Measurements from ENCODE around the gene SLC1A4. TPM values are rescaled to one million over a fixed set of nuclear protein-coding genes. Genes with fewer than 3 reads are reported as not detected.

The SLC1A4 gene
- total and polyA plus RNA-seq, 10 of the 15 experiments (the other 5 are each of a cell fraction or from before 2014, with no cell fraction given) = 10.8 to 43.2 (median 27.7) TPM

- Histone ChIP-seq H2AFZ (ENCODE audit: control insufficient read depth, low read depth, low read length) (no peak overlapping the region), H3K4me2 (ENCODE audit: control insufficient read depth, insufficient read depth) (no peak overlapping the region), H3K4me1 (ENCODE audit: control insufficient read depth, insufficient read depth, low read length) (peaks cover 55% of the 10 kb centered on the region), H4K20me1 (ENCODE audit: control insufficient read depth, insufficient read depth) (no peaks in the 10 kb centered on the region), H3K27me3 (replicated peaks in 1 of 2; ENCODE audit: control insufficient read depth in 2 of 2, insufficient read depth in 2 of 2, low read length in 1 of 2) (no peaks in the 10 kb centered on the region), H3K4me3 (no peak overlapping the region), H3K79me2 (ENCODE audit: control insufficient read depth, insufficient read depth, low read length) (peaks cover 4% of the 10 kb centered on the region), H3K9ac (ENCODE audit: control insufficient read depth, insufficient read depth, low read length) (no peak overlapping the region), H3K36me3 (ENCODE audit: control insufficient read depth in 2 of 2, insufficient read depth in 2 of 2, low read length in 1 of 2) (no peaks in the 10 kb centered on the region), H3K9me3 (replicated peaks; ENCODE audit: control insufficient read depth, insufficient read depth, low read length) (no peaks in the 10 kb centered on the region), H3K27ac (ENCODE audit: control insufficient read depth, insufficient read depth) (no peak overlapping the region)
- TF ChIP-seq RAD21 (IDR thresholded peaks at IDR 0.05; ENCODE audit: insufficient read depth, low read depth, low read length) = no peak
- TF ChIP-seq YY1 (IDR thresholded peaks at IDR 0.05; ENCODE audit: low read depth, low read length) = no peak
- no peak for ATAC-seq
- BruUV-seq (replicated peaks) = no TSS peak
- DNase-seq (ENCODE audit: low read depth, low spot score) = no peak
- intact Hi-C loops (cut with micrococcal nuclease; ENCODE audit: unreplicated experiment) = no loop called here
- POLR2A ChIA-PET = interaction anchor here (0.5 to 19.2 kb wide), 6 partner anchors 11 to 290 kb away, joined by 4 to 377 read pairs (median 8); no protein-coding TSS in a partner anchor
- CTCF ChIA-PET = interaction anchor here (0.7 to 20.4 kb wide), 3 partner anchors 12 to 35 kb away, joined by 3 to 413 read pairs (median 28); no protein-coding TSS in a partner anchor
- SMC1A ChIA-PET (ENCODE audit: uncharacterized antibody, unreplicated experiment) = interaction anchor here (1.0 to 5.2 kb wide), 11 partner anchors 9 to 87 kb away, joined by 3 to 107 read pairs (median 6); no protein-coding TSS in a partner anchor
- WGBS (ENCODE audit: insufficient coverage, insufficient replicate concordance, low lambda C conversion rate, missing lambda C conversion rate) = 95% methylated on average over 4 of the region's 4 CpGs
- FAIRE-seq = no peak
- RAD21 ChIA-PET (ENCODE audit: unreplicated experiment) = interaction anchor here (0.9 to 6.0 kb wide), 4 partner anchors 11 to 112 kb away, joined by 3 to 113 read pairs (median 39); partner anchors contain the start of gene CEP68
- in situ Hi-C loops (cut with MboI) = no loop called here
Observed at GRCh38 chr2:64944484-64944883, 44.7 kb upstream of the SLC1A4 start.

GRCh38 chr2:64945973-64946768 is 43.0 kb upstream of the SLC1A4 start:
- CTCF ChIA-PET = interaction anchor here (0.7 to 20.4 kb wide), 16 partner anchors 10 to 111 kb away, joined by 3 to 413 read pairs (median 4); no protein-coding TSS in a partner anchor
- H3K4me3 ChIP-seq = peak overlapping the region; percentile 35
- no peaks in the 10 kb centered on the region for H3K27me3 ChIP-seq (replicated peaks in 1 of 2; ENCODE audit: control insufficient read depth in 2 of 2, insufficient read depth in 2 of 2, low read length in 1 of 2)
- POLR2A ChIA-PET = interaction anchor here (0.6 to 19.2 kb wide), 15 partner anchors 8 to 294 kb away, joined by 3 to 377 read pairs (median 5); partner anchors contain the start of genes ACTR2, CEP68 and SLC1A4
- H3K79me2 ChIP-seq (ENCODE audit: control insufficient read depth, insufficient read depth, low read length) = peaks cover 2% of the 10 kb centered on the region; the same call in 1 of the 2 replicates
- H3K9me3 ChIP-seq (replicated peaks; ENCODE audit: control insufficient read depth, insufficient read depth, low read length) = no peaks in the 10 kb centered on the region
- no peaks in the 10 kb centered on the region for H4K20me1 ChIP-seq (ENCODE audit: control insufficient read depth, insufficient read depth)
- ATAC-seq = peak; percentile 96
- H3K27ac ChIP-seq (ENCODE audit: control insufficient read depth, insufficient read depth) = peak overlapping the region; percentile 91
- peak; percentile 79 for DNase-seq (ENCODE audit: low read depth, low spot score)
- RAD21 ChIA-PET (ENCODE audit: unreplicated experiment) = interaction anchor here (0.7 to 6.0 kb wide), 18 partner anchors 9 to 297 kb away, joined by 3 to 113 read pairs (median 6); partner anchors contain the start of genes CEP68, RAB1A, SERTAD2 and SLC1A4
- FAIRE-seq = peak; percentile 82
- H3K36me3 ChIP-seq (ENCODE audit: control insufficient read depth in 2 of 2, insufficient read depth in 2 of 2, low read length in 1 of 2) = no peaks in the 10 kb centered on the region
- H3K9ac ChIP-seq (ENCODE audit: control insufficient read depth, insufficient read depth, low read length) = peak overlapping the region; percentile 73
- SMC1A ChIA-PET (ENCODE audit: uncharacterized antibody, unreplicated experiment) = interaction anchor here (0.5 to 5.2 kb wide), 22 partner anchors 11 to 297 kb away, joined by 3 to 107 read pairs (median 6); partner anchors contain the start of gene RAB1A
- H2AFZ ChIP-seq (ENCODE audit: control insufficient read depth, low read depth, low read length) = peak overlapping the region; percentile 21
- WGBS (ENCODE audit: insufficient coverage, insufficient replicate concordance, low lambda C conversion rate, missing lambda C conversion rate) = under 1% methylated on average over 14 of the region's 14 CpGs
- intact Hi-C loops (cut with micrococcal nuclease; ENCODE audit: unreplicated experiment) = loop anchor here (2.0 kb wide), 1 partner anchor 37 kb away; no protein-coding TSS in a partner anchor
- no TSS peak for BruUV-seq (replicated peaks)
- peaks cover 48% of the 10 kb centered on the region for H3K4me1 ChIP-seq (ENCODE audit: control insufficient read depth, insufficient read depth, low read length)
- in situ Hi-C loops (cut with MboI) = no loop called here
- H3K4me2 ChIP-seq (ENCODE audit: control insufficient read depth, insufficient read depth) = peak overlapping the region; percentile 68
- 0 out of 2 replicates have a peak, but pooled peaks have one; percentile 44 for TF ChIP-seq HDAC2 (IDR thresholded peaks at IDR 0.05)
- TF ChIP-seq HDAC6 (IDR thresholded peaks at IDR 0.05; ENCODE audit: unreplicated experiment) = no peak
- TF ChIP-seq BRCA1 (IDR thresholded peaks at IDR 0.05; ENCODE audit: low read depth, low read length) = no peak
- TF ChIP-seq ESRRA (IDR thresholded peaks at IDR 0.05; ENCODE audit: low read length) = 0 out of 2 replicates have a peak, but pooled peaks have one; percentile 26
- TF ChIP-seq ZNF207 (IDR thresholded peaks at IDR 0.05; ENCODE audit: borderline replicate concordance) = peak; percentile 93; the same call in 1 of the 2 replicates
- TF ChIP-seq CTCF (IDR thresholded peaks at IDR 0.05 in 2 of 3, conservative IDR thresholded peaks at IDR 0.05 in 1 of 3; ENCODE audit: control insufficient read depth in 2 of 3, extremely low read depth in 1 of 3, insufficient read depth in 1 of 3, low read depth in 3 of 3, low read length in 3 of 3) = no peak
- no peak; the same call in 1 of the 2 replicates for TF ChIP-seq STAT3 (IDR thresholded peaks at IDR 0.05; ENCODE audit: low read depth, low read length)
- peak; percentile 99 for TF ChIP-seq RELA (IDR thresholded peaks at IDR 0.05; ENCODE audit: borderline replicate concordance, partially characterized antibody)
- TF ChIP-seq CHD2 (IDR thresholded peaks at IDR 0.05; ENCODE audit: borderline replicate concordance, low read depth, low read length) = peak; percentile 86
- no peak for TF ChIP-seq ASH2L (IDR thresholded peaks at IDR 0.05; ENCODE audit: borderline replicate concordance, low read depth)
- no peak for TF ChIP-seq ZNF274 (IDR thresholded peaks at IDR 0.05; ENCODE audit: insufficient read depth, insufficient read length)
- no peak for TF ChIP-seq RUNX3 (IDR thresholded peaks at IDR 0.05; ENCODE audit: low read length)

Measured in GM12878 (cell line).